ENCODE data around the gene GH1.
"Not testable (repeated sequence)": the region's sequence is repeated elsewhere in the genome, so short reads cannot be mapped to it uniquely, and the experiment has no call there.

Gene GH1

DNA sequence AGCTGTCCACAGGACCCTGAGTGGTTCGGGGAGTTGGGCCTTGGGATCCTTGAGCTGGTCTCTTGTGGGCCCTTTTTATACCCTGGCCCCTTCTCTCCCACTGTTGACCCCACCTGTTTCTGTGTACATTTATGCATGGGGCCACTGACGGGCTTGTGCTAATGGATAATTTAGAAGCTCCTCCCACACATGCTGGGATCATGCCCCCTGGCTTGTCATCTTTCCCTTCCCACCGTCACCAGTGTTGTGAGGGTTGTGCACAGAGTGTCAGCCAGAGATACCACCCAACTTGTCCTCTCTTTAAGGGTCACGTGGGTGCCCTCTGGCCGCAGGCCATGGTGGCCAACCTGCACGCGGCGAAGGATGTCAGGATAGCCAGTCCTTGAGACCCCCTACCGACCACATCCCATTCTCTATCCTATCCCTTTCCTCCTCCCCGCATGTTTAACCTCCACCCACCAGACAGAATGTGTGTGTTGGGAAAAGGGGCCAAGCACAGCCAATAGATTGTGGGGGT is at the start of gene GH1:
Gene GH1 (minus strand): TSS at position 51 of the 517 bp plus-strand sequence. CDS start 63 bp downstream, outside the sequence.
- not testable (repeated sequence) for H3K4me3 ChIP-seq (replicated peaks; ENCODE audit: low read depth, low read length)

DNA sequence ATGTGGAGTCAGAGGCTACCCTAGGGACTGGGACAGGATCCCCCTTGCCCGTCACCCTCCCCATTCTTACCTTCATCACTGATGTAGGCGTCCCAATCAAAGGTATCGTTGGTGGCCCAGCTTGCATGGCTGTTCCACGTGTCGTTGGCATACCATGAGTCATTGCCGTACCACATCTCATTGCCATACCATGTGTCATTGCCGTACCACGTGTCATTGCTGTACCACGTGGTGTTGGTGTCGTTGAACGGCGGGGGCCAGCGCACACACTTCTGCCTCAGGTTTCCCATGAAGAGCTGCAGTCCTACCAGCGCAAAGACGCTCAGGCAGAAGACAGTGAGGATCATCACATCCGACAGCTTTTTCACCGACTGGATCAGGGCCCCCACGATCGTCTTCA is 49.3 kb upstream of the GH1 start:
- TF ChIP-seq, protein P1, sequence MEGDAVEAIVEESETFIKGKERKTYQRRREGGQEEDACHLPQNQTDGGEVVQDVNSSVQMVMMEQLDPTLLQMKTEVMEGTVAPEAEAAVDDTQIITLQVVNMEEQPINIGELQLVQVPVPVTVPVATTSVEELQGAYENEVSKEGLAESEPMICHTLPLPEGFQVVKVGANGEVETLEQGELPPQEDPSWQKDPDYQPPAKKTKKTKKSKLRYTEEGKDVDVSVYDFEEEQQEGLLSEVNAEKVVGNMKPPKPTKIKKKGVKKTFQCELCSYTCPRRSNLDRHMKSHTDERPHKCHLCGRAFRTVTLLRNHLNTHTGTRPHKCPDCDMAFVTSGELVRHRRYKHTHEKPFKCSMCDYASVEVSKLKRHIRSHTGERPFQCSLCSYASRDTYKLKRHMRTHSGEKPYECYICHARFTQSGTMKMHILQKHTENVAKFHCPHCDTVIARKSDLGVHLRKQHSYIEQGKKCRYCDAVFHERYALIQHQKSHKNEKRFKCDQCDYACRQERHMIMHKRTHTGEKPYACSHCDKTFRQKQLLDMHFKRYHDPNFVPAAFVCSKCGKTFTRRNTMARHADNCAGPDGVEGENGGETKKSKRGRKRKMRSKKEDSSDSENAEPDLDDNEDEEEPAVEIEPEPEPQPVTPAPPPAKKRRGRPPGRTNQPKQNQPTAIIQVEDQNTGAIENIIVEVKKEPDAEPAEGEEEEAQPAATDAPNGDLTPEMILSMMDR (IDR thresholded peaks at IDR 0.05; ENCODE audit: low read depth, low read length, missing control alignments): no peak
- DNase-seq (ENCODE audit: extremely low read depth, low read depth): no peak

More for the DNA sequence above, at the start of gene GH1:
- DNase-seq (ENCODE audit: extremely low read depth, low read depth): not testable (repeated sequence)

DNA sequence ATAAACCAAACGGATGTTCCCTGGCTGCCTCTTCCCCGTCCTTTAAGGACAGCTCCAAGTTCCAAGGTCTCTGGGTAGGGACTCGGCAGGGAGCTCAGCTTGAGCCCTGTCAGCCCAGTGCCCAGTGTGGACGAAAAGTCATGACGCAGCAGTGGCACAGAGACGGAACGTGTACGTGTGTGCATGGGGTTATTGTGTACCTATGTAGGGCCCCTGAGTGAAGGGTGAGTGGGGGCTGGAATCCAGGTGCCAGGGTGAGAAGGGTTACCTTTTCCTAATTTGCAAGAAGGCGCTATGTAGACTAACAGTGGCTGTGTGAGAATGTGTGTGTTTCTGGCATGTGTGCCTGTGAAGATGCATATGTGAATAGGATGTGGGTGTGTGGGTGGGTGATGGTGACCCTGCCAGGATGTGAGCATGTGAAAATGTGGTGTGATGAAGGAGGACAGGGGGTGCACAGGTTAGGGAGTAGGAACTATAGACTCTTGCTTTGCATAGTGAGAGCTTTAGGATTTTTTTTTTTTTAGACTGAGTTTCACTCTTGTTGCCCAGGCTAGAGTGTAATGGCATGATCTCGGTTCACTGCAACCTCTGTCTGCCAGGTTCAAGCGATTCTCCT is 48.1 kb upstream of the GH1 start:
- no peak for DNase-seq (ENCODE audit: extremely low read depth, low read depth)
- TF ChIP-seq, protein P1 (IDR thresholded peaks at IDR 0.05; ENCODE audit: low read depth, low read length, missing control alignments): no peak
- no peak overlapping the region for H3K4me3 ChIP-seq (replicated peaks; ENCODE audit: low read depth, low read length)

More for the DNA sequence above, 49.3 kb upstream of the GH1 start:
- no peak overlapping the region for H3K4me3 ChIP-seq (replicated peaks; ENCODE audit: low read depth, low read length)

DNA sequence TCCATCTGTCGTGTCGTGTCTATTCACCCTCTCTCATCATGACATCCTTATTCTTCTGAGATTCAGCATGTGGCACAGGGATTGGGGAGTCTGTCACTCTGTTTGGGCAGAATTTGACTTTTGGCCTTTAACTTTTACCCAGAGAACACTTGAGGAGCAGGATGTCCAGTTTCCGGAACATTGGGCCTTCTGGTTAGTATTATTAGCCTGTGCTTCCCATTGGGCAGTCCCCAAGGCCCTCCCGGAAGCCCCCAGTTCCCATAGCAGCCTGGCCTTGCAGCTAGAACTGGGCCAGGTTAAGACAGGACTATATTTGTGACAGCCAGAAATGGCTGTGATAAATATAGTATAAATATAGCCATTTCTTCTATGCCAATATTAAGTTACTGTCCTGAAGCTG is 44.5 kb upstream of the GH1 start:
- TF ChIP-seq, protein P1 (IDR thresholded peaks at IDR 0.05; ENCODE audit: low read depth, low read length, missing control alignments): no peak
- H3K4me3 ChIP-seq (replicated peaks; ENCODE audit: low read depth, low read length): no peak overlapping the region
- no peak for DNase-seq (ENCODE audit: extremely low read depth, low read depth)

DNA sequence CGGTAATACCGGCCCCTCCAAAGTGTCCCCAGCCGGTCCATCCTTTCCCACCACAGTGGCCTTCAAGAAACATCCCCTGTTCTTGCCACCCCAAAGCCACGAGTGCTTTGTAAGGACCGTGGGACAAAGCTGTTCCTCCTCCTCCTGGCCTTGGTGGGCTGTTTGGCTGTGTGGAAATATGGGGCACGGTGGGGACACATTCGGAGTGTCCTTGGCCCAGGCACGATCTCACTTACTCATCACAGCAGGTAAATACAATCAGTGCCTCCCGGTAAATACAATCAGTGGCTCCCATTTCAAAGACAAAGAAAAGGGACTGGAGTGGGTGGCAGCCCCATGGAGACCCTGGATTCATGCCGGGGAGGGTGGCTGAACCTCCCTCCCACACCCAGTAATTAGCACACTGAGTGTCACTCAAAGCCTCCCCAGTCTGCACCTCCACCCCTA is 43.7 kb upstream of the GH1 start:
- H3K4me3 ChIP-seq (replicated peaks; ENCODE audit: low read depth, low read length): no peak overlapping the region
- TF ChIP-seq, protein P1 (IDR thresholded peaks at IDR 0.05; ENCODE audit: low read depth, low read length, missing control alignments): no peak
- no peak for DNase-seq (ENCODE audit: extremely low read depth, low read depth)

DNA sequence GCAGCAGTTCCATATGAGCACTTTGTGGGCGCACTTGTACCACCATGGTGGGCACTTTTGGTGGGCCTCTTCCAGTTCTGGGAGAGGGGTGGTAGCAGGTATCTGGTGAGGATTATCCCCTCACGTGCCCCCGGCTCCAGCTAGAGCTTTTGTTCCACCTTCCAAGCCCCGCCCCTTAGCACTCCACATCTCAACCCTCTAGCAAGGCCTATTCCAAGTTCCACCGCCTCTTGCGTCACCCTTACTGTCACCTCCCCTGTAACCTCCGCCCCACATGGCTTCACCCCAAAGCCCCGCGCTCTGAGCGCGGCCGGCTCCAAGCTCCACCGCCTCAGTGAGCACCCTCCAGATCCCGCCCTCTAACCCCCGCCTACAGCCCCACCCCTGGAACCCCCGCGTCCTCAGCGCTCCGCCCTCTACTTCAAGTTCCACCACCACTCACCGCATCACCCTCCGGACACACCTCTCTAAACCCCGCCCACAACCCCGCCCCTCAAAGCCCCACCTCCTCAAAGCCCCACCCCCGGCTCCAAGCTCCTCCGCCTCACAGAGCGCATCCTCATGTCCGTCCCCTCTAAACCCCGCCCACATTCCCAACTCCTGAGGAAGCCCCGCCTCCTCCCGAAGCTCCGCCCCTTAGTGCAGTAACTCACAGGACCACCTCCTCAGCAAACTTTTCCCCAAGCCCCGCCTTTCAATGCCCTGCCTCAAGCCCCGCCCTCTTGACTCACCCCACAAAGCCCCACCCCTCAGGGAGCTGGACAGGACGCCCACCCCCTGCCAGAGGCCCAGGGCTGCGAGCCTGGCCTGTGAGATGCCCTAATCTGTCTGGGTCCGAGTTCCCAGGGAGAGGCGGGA is 42.9 kb upstream of the GH1 start:
- TF ChIP-seq, protein P1 (IDR thresholded peaks at IDR 0.05; ENCODE audit: low read depth, low read length, missing control alignments): no peak
- no peak for DNase-seq (ENCODE audit: extremely low read depth, low read depth)
- no peak overlapping the region for H3K4me3 ChIP-seq (replicated peaks; ENCODE audit: low read depth, low read length)

DNA sequence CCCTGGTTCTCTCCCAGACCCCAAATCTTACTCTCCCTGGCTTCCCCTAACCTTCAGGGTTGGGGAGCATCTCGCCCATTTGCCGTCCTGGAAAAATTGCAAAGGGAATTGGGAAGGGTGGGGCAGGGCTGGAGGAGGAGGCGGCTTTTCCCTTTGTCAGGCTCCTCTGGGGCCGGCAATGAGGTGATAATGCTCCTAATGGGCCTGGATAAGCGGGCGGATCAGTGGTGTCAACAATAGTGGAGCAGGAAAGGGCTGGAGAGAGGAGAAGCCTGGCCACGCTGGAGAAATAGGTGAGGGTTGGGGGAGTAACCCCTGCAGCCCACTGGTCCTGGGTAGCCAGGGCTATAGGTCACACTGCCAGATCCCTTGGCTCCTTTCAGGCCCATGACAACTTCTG is 41.8 kb upstream of the GH1 start:
- TF ChIP-seq, protein P1 (IDR thresholded peaks at IDR 0.05; ENCODE audit: low read depth, low read length, missing control alignments): no peak
- no peak overlapping the region for H3K4me3 ChIP-seq (replicated peaks; ENCODE audit: low read depth, low read length)
- no peak for DNase-seq (ENCODE audit: extremely low read depth, low read depth)

Data from HFF-Myc (cell line).